PC-3 (cell line): ENCODE measurements around the gene PWWP2B. TPM values are rescaled to one million over a fixed set of nuclear protein-coding genes. Genes with fewer than 3 reads are reported as not detected.

Experiments
- ATAC-seq: fragments of 200-7000 bp; cut with Tn5 transposase; 2 replicates; pipeline ENCODE4 v1.9.1; 2020; ENCODE audit warnings: mild to moderate bottlenecking, moderate library complexity
- BruUV-seq: library from RNA; stranded (reverse); fragments of 400-500 nt; replicated peaks from 2 replicates; lab custom pipeline; 2021; lab: Mats Ljungman, UMichigan
- CTCF ChIA-PET: fragments of 300-600 bp; sonication (Branson Sonifier 250); formaldehyde crosslinking; loops from one replicate; lab custom pipeline; 2022; ENCODE audit warnings: antibody characterized with exemption; lab: Charles Lee
- POLR2A ChIA-PET: fragments of 300-600 bp; sonication (Branson Sonifier 250); formaldehyde crosslinking; loops from one replicate; lab custom pipeline; 2022; ENCODE audit warnings: antibody characterized with exemption; ENCODE audit not compliant: unreplicated experiment; lab: Charles Lee
- DNase-seq: peaks from one replicate; pipeline ENCODE4 v3.0.0-alpha.2; 2015
- H2AFZ ChIP-seq: fragments of 300-600 bp; sonication (generic); 2 replicates; pipeline ENCODE4 v1.6.0; 2016; ENCODE audit warnings: antibody characterized with exemption, low read length
- H3F3A ChIP-seq: fragments of 300-600 bp; sonication (generic); one replicate; pipeline ENCODE4 v1.6.0; 2017; ENCODE audit warnings: antibody characterized with exemption, low read length, control low read depth, mild to moderate bottlenecking; ENCODE audit not compliant: unreplicated experiment
- H3K27ac ChIP-seq: fragments of 300-600 bp; sonication (generic); 2 replicates; pipeline ENCODE4 v1.5.1; 2016; ENCODE audit warnings: mild to moderate bottlenecking, low read length
- H3K27me3 ChIP-seq: fragments of 300-600 bp; sonication (generic); 2 replicates; pipeline ENCODE4 v1.6.1; 2016; ENCODE audit warnings: low read length, mixed read lengths
- H3K36me3 ChIP-seq: fragments of 300-600 bp; sonication (generic); 2 replicates; pipeline ENCODE4 v1.6.1; 2016; ENCODE audit warnings: low read depth, mixed run types, low read length, mixed read lengths
- H3K4me1 ChIP-seq: fragments of 300-600 bp; sonication (generic); 2 replicates; pipeline ENCODE4 v1.5.1; 2016; ENCODE audit warnings: low read length; ENCODE audit not compliant: insufficient read depth
- H3K4me2 ChIP-seq: fragments of 300-600 bp; sonication (generic); 2 replicates; pipeline ENCODE4 v1.6.0; 2016; ENCODE audit warnings: low read length
- H3K4me3 ChIP-seq: fragments of 300-600 bp; sonication (generic); 2 replicates; pipeline ENCODE4 v1.5.1; 2016; ENCODE audit warnings: mild to moderate bottlenecking, low read length, mixed read lengths
- H3K79me2 ChIP-seq: fragments of 300-600 bp; sonication (generic); 2 replicates; pipeline ENCODE4 v1.6.1; 2017; ENCODE audit warnings: low read length, mixed read lengths
- H3K9ac ChIP-seq: fragments of 300-600 bp; sonication (generic); 2 replicates; pipeline ENCODE4 v1.6.0; 2016; ENCODE audit warnings: mild to moderate bottlenecking, low read length
- H3K9me2 ChIP-seq: fragments of 300-600 bp; sonication (generic); replicated peaks from 2 replicates; pipeline ENCODE4 v1.6.1; 2016; ENCODE audit warnings: mixed run types, low read length, mixed read lengths
- H3K9me3 ChIP-seq: fragments of 300-600 bp; sonication (generic); 2 replicates; pipeline ENCODE4 v1.6.1; 2016; ENCODE audit warnings: low read length, mixed read lengths
- H4K20me1 ChIP-seq: fragments of 300-600 bp; sonication (generic); 2 replicates; pipeline ENCODE4 v1.6.1; 2016; ENCODE audit warnings: low read length, mixed read lengths
- CTCF ChIP-seq: fragments of 300-600 bp; sonication (generic); conservative IDR thresholded peaks from 2 replicates; pipeline ENCODE4 v1.5.1; 2017; ENCODE audit warnings: antibody characterized with exemption, low read depth, mild to moderate bottlenecking, low read length
- EZH2 ChIP-seq: fragments of 300-600 bp; sonication (generic); IDR thresholded peaks from one replicate; pipeline ENCODE4 v1.6.1; 2017; ENCODE audit warnings: antibody characterized with exemption, mild to moderate bottlenecking, low read length; ENCODE audit not compliant: unreplicated experiment
- EZH2phosphoT487 ChIP-seq: fragments of 300-600 bp; sonication (generic); IDR thresholded peaks from 2 replicates; pipeline ENCODE4 v1.6.1; 2018; ENCODE audit warnings: mild to moderate bottlenecking, antibody characterized with exemption, low read length, borderline replicate concordance
- intact Hi-C: fragments of 100-400 bp; cut with micrococcal nuclease; formaldehyde crosslinking; loops from 2 replicates; pipeline ENCODE4 v1.9.0; 2023
- total RNA-seq: library from RNA; depleted of rRNA; stranded (reverse); fragments of >200 nt; gene quantifications from 2 replicates; pipeline ENCODE4 v1.2.3, GENCODE V29; 2014

The PWWP2B gene
- total RNA-seq, 1 experiment from 2014 or later, result 24.5 TPM

GRCh38 chr10:132457328-132458070 is 60.5 kb downstream of the PWWP2B start:
- POLR2A ChIA-PET, result no interaction called here
- no TSS peak for BruUV-seq

GRCh38 chr10:132458071-132458585 is 61.1 kb downstream of the PWWP2B start:
- no peaks in the 10 kb centered on the region for H3K9me2 ChIP-seq
- peak overlapping the region; percentile 45; the same call in 1 of the 2 replicates for H2AFZ ChIP-seq
- H3K9ac ChIP-seq, result no peak overlapping the region
- POLR2A ChIA-PET, result no interaction called here
- H3K4me1 ChIP-seq, result 0 out of 2 replicates have a peak, but pooled peaks cover 5% of the 10 kb centered on the region
- DNase-seq (no peak), ATAC-seq (peak; percentile 12; the same call in 1 of the 2 replicates)
- no peaks in the 10 kb centered on the region for H4K20me1 ChIP-seq
- H3K9me3 ChIP-seq, result no peaks in the 10 kb centered on the region
- H3F3A ChIP-seq, result no peaks in the 10 kb centered on the region
- BruUV-seq, result no TSS peak
- H3K36me3 ChIP-seq, result no peaks in the 10 kb centered on the region
- H3K4me2 ChIP-seq, result peak overlapping the region; percentile 48
- intact Hi-C loops, result loop anchor here (1.0 to 5.0 kb wide), 3 partner anchors 79 to 180 kb away; partner anchors contain the start of gene INPP5A
- CTCF ChIA-PET, result no interaction called here
- TF ChIP-seq EZH2phosphoT487 (no peak), CTCF (no peak), EZH2 (no peak)
- H3K79me2 ChIP-seq, result no peaks in the 10 kb centered on the region
- no peaks in the 10 kb centered on the region for H3K27me3 ChIP-seq
- no peak overlapping the region for H3K27ac ChIP-seq
- H3K4me3 ChIP-seq, result no peak overlapping the region

More at GRCh38 chr10:132457328-132458070, 60.5 kb downstream of the PWWP2B start:
- peak; percentile 42; the same call in 1 of the 2 replicates for TF ChIP-seq CTCF
- no peak for TF ChIP-seq EZH2
- no peak for TF ChIP-seq EZH2phosphoT487
- DNase-seq (peak; percentile 27), ATAC-seq (peak; percentile 31)
- Histone ChIP-seq H4K20me1 (no peaks in the 10 kb centered on the region), H3K27me3 (no peaks in the 10 kb centered on the region), H2AFZ (peak overlapping the region; percentile 45; the same call in 1 of the 2 replicates), H3K4me3 (no peak overlapping the region), H3K4me2 (0 out of 2 replicates have a peak overlapping the region, but pooled peaks have one; percentile 48), H3F3A (no peaks in the 10 kb centered on the region), H3K9ac (no peak overlapping the region), H3K79me2 (no peaks in the 10 kb centered on the region), H3K27ac (no peak overlapping the region), H3K9me3 (no peaks in the 10 kb centered on the region), H3K4me1 (peaks cover 9% of the 10 kb centered on the region; the same call in 1 of the 2 replicates), H3K9me2 (no peaks in the 10 kb centered on the region), H3K36me3 (no peaks in the 10 kb centered on the region)
- CTCF ChIA-PET, result no interaction called here
- intact Hi-C loops, result loop anchor here (1.0 to 5.0 kb wide), 3 partner anchors 80 to 181 kb away; partner anchors contain the start of gene INPP5A
